Ramos (cell line): Measurements from ENCODE around the gene CHST9.
"Not testable (repeated sequence)": the region's sequence is repeated elsewhere in the genome, so short reads cannot be mapped to it uniquely, and the experiment has no call there.

Experiments used
- in situ Hi-C: fragments of 300-500 bp; cut with MboI; formaldehyde crosslinking; loops from one replicate; pipeline ENCODE4 v1.14.3; 2022; ENCODE audit warnings: low sequenced_read_pairs; ENCODE audit not compliant: unreplicated experiment

CHST9 gene

DNA sequence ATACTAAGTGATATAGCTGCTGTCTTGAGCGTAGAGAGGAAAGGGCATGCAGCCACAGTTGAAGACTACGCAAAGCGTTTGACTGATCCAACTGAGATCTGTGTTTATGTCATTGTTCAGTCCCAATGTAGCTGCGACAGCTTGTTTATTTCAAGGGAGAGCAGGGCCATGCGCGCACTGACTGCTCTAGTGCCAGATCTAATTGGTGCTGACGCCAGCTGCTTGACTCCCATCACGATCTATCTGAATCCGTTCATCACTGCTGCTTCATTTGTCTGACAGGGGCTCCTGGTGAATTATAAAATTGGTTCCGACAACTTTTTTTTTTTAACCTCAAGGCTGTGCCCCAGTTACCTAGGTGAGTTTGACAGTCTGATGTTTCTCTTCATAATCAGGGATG, 75.7 kb downstream of the CHST9 start:
- in situ Hi-C loops, result no loop called here

DNA sequence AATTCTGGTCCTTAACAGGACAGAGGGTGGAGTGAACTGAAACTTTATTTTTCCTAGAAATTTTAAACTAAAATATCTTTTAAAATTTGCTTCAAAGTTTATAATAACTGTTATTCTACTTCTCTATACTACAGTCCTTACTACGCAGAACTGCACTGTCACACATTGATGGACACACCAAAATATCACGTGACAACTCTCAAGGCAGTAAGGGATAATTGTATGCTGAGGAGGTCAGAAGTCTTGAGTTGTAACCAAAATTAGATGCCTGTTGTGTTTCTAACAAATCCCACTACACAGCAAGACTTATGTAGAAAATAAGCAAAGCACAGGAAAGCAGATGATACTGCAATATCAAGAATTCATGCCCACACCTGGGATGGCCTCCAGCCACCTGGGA, 76.3 kb downstream of the CHST9 start:
- in situ Hi-C loops, result no loop called here

DNA sequence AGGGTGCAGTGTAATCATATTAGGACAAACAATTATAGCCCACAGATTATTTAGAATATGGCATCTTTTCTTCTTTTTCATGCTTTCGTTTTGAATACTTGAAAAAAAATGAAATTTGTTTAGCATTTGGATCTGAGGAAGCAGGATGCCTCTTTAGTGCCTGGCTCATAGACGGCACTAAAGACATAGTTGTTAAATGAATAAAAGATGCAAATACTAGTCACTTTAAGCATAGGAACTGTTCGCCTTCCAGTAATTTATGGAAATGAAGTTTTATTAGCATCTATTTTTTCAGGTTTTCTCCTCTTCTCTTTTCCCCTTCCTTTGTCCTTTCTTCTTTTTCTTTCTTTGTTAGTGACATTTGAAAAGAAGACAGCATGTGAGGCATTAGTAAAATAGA, 80.4 kb downstream of the CHST9 start:
- in situ Hi-C loops, result no loop called here

DNA sequence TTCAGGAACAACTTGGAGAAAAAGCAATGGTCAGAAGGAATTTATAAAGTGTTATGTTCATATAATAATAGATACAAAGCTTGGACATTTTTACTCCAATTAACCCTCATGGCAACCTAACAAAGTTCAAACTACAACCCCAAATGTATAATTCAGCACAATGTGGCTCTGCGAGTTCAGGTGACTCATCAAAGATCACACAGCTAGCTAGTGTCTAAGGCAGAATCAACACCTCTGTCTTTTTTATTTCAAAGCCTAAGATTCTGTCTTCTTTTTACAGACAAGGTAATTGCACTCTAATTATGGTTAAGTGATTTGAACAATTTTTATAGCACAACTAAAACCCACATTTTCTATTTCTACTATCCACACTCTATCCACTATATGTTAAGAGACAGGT, 90.5 kb downstream of the CHST9 start:
- in situ Hi-C loops, result no loop called here

DNA sequence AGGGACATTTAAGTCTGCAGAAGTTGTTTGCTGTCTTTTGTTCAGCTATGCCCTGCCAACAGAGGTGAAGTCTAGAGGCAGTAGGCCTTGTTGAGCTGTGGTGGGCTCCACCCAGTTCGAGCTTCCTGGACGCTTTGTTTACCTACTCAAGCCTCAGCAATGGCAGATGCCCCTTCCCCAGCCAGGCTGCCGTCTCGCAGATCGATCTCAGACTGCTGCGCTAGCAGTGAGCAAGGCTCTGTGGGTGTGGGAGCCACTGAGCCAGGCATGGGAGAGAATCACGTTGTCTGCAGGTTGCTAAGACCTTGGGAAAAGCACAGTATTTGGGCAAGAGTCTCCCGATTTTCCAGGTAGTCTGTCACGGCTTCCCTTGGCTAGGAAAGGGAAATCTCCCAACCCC, 91.8 kb downstream of the CHST9 start:
- in situ Hi-C loops, result not testable (repeated sequence)

DNA sequence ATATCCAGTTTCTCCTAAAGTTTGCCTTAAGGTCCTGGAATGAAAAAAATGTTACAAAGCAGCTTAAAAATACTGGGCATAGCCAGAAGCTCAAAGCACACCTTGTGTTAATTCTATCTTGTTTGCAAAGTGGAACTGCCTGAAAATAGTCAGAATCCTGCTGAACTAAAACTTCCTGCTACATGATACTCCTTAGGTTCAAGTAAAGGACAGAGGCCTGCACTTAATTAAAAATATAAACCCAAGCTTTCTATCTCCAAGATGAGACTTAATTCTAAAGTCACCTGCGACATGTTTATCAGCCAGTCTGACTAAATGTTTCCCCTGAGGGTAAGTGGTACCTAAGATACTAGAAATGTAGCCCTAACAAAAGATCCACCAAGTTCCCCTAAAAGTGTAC, 103.4 kb downstream of the CHST9 start:
- in situ Hi-C loops, result no loop called here

DNA sequence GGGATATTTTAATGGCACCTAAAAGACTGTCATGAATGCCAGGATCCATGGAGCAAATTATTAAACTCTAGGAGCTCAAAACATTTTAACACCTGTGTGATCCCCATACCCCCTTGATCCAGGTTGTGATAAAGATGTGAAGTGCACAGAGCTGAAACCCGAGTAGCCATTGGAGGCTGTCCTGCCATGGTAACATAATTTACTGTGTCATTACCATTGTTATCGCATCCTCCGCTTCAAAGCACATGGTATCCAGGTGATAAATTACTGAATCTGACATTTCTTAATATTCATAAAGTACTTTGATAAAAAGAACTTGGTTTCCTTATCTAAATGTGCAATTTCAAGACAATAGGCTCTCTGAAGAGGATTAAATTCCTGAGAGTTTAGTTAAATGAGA, 109.3 kb downstream of the CHST9 start:
- in situ Hi-C loops, result no loop called here

DNA sequence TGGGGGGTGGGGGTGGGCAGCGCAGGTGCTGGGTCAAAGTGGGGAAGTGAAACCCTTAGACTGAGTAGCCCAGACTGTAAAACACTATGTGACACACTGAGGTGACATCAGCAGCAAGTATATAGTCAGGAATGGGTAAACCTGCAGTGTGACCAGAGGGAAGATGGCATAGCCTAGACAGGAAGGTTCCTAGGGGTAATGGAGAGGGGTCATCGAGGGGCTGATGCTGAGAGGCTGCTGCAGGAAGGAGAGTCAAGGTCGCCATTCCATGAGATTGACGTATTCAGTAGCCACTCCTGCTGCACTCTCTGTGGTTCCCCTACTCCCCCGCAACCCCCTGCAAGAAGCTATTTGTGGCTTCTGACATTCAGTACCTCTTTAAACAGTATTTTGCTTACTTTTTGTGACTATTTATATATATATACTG, 111.7 kb downstream of the CHST9 start:
- in situ Hi-C loops, result no loop called here

DNA sequence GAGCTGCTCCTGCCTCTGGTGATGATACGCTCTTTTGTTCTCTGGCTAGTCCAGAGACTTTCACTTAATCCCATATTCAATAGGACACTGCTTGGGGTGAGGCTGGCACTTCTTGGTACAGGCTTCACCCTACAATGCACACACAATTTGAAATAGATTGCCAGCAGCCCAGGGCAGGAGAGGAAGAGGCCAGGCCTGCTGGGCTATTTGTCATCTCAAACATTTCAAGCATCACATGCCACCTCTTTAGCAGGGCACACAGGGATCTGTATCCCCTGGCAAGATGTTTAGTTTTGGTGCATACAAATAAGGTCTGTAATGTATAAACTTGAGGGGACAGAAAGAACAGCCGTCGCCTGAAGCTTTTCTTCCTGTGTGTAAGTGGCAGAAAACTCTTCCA, 120.4 kb downstream of the CHST9 start:
- in situ Hi-C loops, result no loop called here

DNA sequence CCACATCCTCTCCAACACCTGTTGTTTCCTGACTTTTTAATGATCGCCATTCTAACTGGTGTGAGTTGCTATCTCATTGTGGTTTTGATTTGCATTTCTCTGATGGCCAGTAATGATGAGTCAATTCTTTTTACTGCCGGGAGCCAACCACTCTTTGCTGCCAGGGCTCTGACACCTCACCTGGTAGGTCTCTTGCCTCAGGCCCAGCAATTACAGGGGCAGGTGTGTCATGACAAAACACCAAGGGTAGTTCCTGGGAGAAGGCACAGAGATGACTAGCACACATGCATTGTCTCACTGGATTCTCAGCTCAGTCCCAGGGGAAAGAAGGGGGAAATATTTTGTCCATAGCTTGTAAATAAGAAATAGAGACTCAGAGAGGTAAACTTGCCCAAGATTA, 122.3 kb downstream of the CHST9 start:
- in situ Hi-C loops, result no loop called here

DNA sequence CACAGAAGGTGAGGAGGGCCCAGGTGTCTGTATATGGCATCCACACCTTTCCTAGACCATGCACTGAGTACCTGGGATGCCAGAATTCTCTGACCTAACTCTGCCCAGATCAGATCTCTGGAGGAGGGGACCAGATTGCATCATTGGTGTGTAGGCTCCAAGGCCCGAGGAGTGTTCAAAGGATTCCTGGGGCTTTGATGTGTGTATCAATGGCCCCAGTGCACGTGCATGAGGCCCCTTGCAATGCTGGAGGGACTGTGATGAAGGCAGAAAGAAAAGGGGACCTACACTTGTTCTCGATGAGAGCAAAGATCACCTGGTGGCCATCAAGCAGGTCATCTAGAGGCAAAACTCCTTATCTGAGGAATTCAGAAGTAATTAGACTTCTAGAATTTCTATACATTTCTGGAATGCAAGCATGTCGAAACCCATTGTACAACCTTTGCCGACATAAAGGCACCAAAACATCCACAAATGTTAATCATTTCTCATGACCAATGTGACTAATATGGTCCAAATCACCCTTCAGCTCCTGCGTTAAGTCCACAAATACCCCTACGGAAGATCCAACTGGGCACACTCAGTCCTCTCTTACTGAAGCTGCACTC, 123.5 kb downstream of the CHST9 start:
- in situ Hi-C loops, result no loop called here

DNA sequence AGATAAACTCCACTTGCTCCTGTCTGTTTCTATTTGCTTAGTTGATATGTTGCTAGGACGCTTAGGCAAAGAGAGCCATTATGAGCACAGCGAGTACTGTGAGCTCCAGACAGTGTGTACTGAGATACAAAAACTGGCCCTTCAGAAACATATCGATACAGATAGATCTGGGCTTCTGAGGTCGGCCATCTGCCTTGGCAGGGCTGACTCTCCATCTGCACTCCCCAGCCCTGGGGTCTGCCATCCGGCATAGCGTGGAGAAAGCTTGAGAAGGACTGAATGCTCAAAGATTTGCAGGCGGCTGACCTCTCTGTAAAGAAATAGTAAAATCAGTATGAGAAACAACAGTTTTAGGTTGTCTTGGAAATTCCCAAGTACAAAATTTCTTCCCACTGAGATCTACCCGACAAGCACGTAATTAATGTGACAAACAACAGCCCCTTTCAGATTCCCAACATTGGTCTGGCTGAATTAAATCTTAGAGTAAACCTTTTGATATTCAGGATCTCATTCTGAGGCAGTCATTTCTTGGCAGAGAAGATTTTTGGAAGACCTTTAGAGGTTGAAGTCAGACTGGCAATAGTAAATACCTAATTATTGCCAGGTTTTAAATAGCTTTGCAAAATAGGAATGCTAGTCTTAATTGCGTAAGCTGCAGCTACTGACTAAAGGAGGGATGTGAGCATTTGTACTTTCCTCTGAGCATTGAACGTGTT, 127.4 kb downstream of the CHST9 start:
- in situ Hi-C loops, result no loop called here

DNA sequence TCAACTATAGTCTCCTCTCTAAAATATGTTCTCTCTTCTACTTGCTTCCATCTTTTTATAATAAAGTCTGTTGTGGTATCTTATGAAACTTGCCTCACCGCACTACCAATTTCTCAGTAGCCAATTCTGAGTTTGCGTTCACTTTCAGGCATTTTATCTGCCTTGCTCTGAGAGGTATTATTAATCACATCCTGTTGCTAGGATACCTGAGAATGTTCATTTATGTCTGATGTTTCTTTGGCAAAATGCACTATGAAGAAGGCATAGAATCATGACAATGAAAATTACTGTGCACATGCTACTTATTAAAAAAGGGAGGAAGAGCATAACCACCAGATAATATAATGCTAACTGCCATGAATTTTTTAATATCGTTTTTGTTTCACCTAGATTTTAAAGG, 130.2 kb downstream of the CHST9 start:
- in situ Hi-C loops, result no loop called here

DNA sequence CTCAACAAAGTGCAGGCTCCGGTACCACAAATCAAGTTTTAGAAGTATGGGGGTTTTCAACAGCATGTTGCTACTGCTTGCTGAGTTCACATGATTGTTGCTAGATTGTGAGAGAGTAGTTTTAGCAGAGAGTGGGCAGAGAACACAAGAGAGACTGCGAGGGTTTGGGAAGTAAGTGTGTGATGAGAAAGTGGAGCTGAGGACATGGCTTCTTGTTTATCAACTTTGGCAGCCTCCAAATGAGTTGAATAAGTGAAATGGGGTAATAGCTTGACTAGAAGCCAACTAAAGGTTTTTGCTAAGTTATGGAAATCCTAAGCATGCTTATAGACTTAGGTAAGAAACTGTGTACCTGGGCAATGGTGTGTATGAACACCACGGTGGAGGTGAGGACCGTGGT, 135.1 kb downstream of the CHST9 start:
- in situ Hi-C loops, result no loop called here

DNA sequence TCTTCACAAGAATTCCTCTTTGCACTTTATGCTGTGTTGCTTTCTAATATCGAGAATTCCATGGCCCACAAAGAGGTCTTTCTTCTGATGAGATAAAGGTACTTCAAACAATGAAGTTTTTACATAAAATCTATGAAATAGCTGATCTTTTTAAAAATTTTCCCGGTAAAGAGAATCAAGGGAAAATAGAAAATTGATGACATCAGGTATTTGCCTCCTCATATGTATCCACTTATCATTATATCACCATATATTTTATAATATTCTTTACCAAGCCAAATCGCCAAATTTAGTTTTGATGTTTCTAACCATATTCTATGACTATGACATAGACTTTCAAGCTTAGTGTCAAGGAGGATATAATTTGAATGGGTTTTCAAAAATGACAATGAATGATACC, 139.8 kb downstream of the CHST9 start:
- in situ Hi-C loops, result no loop called here

DNA sequence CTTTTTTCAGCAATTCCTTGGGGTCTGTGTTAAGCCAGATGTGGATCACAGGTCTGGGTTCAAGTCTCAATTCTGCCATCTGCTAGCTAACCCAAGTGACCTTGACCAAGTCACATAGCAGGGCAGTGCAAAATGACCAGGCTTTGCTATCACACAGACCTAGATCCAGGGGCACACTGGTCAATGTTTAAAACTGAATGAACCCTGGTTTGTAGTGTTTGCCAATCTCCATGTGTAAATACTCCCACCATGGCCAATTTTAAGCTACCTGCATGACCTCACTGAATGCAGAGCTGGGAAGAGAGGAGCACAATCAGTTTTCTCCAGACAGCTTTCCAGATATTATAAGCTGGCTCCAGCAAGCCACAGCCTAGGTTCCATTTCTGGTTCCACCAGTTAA, 142.9 kb downstream of the CHST9 start:
- in situ Hi-C loops, result no loop called here

DNA sequence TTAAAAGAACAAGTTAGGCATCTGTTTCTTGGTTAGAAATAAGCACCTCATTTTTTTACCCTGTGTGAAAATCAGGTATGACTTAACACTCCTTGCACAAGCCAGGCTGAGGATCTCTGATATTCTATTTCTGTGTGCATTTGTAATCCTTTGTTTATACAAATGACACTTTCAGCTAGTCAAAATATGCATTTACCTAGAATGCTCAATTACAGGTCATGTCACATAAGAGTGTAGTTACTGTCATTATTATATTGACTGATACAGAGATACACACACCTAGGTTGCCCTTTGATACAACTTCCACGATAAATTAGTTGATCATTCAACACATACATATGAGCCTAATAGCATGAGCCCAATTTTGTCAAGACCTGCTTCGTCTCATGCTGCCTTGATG, 144.3 kb downstream of the CHST9 start:
- in situ Hi-C loops, result no loop called here

DNA sequence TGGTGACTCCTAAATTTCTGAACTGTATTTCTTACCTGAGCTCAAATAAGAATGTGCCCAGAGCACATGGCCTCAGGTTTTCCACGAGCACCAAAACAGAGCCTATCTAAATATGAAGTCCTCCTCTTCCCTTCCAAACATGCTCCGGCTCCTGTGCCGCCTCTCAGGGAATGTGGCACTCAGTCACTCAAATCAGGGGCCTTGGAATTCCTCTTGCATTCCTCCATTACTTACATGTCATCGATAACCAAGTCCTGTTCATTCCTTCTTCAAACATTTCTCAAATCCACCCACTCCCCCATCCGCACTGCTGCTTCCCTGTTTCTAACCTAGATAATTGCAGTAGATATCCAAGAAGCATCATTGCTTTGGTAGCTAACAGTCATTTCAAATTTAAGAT, 151.4 kb downstream of the CHST9 start:
- in situ Hi-C loops, result no loop called here

DNA sequence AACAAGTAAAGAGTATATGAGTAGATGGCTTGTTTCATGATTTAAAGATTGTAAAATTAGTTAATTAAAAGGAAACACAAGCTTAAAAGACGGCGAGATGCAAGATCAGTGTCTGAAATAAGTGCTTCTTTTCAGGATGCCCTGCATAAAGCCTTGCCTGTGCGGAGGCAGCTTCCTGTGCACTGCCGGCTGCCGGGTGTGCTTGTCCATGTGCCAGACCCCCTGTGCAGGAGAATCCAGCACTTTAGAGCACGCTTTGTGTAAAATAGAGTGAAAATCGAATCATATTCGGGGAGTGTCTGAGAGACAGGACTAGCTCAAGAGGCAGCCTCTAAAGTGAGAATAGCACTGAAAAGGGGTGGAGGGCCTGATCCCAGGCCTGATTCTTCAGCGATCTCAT, 154.7 kb downstream of the CHST9 start:
- in situ Hi-C loops, result no loop called here

DNA sequence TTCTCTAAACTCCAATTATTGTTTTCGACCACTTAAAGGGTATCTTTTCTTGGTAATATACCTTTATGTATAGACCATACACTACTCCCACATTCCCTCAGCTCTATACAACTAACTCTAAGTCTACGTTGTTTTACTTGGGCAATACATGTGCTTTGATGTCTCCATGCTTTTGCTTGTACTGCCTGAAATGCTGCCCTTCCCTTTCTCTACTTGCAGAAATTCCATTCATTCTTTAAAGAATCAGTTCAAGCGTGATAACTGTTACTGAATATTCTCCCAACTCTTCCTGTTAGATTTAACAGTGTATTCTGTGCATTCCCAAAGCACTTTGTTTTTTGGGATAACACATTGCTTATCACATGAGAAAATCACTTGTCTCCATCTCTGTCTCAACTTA, 162.6 kb downstream of the CHST9 start:
- in situ Hi-C loops, result loop anchor here (10.0 kb wide), 1 partner anchor 572 kb away; no protein-coding TSS in a partner anchor

DNA sequence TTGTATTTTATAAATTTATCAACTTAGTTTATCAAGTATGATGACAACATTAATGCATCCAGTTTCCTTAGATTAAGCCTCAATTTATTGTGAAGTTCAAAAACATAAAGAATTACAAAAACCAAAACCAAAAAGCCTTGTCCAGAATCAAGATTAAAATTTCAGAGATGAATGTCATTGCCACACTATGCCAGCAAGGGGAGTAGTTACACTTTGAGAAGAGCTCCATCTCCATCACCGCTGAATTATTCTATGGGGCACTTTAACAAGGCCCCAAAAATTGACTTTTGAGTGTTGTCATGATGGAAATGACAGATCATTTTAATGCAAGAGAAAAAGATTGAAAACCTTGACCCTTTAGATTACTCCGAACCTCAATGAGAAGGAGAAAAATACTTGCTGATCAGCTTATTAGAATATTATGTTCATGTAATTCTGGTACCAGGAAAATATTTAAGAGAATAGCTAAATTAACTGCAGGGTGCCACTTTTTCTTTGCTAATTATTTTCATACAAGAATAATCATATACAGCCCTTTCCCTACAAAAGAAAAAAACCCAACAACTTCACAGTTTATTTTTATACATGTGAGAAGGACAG, 167.1 kb downstream of the CHST9 start:
- in situ Hi-C loops, result no loop called here

DNA sequence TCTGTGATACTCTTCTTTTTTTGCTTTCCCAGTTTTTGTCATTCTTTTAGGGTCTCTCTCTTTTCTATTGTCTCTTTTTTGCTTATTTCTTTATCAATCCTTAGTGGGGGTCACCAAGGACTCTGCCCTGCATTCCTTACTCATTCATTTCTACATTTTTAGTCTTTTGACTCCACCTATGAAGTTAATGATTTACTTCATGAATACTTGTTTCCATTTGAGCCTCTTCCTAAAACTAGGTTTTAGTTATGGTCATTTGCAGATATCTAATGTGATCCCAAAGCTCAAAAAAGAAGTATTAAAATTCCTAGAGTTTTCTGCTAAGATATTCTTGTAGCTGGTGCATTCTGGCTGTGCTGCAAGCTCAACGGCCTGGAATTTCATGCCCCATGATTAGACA, 170.3 kb downstream of the CHST9 start:
- in situ Hi-C loops, result no loop called here
